ENCODE measurements around the gene RPL14. TPM values are rescaled to one million over a fixed set of nuclear protein-coding genes. Genes with fewer than 3 reads are reported as not detected.

RPL14 gene
- total and polyA plus RNA-seq, 2 donors (not counting 3 experiments of a cell fraction or from before 2014, with no cell fraction given) = 961 to 1,947 TPM

- H3K79me2 ChIP-seq (ENCODE audit: control insufficient read depth, insufficient read depth, low read length) = no peaks in the 10 kb centered on the region
- no peaks in the 10 kb centered on the region for H3K4me1 ChIP-seq (ENCODE audit: control insufficient read depth, extremely low read depth, insufficient read depth, low read length)
- H3K4me3 ChIP-seq (replicated peaks in 1 of 3; ENCODE audit: insufficient read depth in 1 of 3, low read depth in 1 of 3, low read length in 3 of 3) = no peak overlapping the region
- no peaks in the 10 kb centered on the region for H3K27me3 ChIP-seq (ENCODE audit: control insufficient read depth in 2 of 2, insufficient read depth in 2 of 2, low read length in 2 of 2)
- FAIRE-seq (no peak), DNase-seq (ENCODE audit: low read depth, low spot score) (no peak)
- ChIA-PET CTCF (interaction anchor here (0.9 kb wide), 1 partner anchor 41 kb away, joined by 3 read pairs; the partner anchor contains the start of gene ZNF620), POLR2A (interaction anchor here (1.1 kb wide), 1 partner anchor 31 kb away, joined by 3 read pairs; no protein-coding TSS in a partner anchor)
- H2AFZ ChIP-seq (ENCODE audit: low read depth, low read length) = no peak overlapping the region
- TF ChIP-seq GATA2 (IDR thresholded peaks at IDR 0.05; ENCODE audit: insufficient read depth, insufficient read length, low read depth, low read length) (no peak), MAX (IDR thresholded peaks at IDR 0.05; ENCODE audit: insufficient read depth, insufficient read length) (no peak), FOS (IDR thresholded peaks at IDR 0.05; ENCODE audit: borderline replicate concordance, insufficient read depth, low read length) (no peak), POLR2A (IDR thresholded peaks at IDR 0.05; ENCODE audit: low read depth, low read length) (no peak), JUN (IDR thresholded peaks at IDR 0.05; ENCODE audit: borderline replicate concordance, insufficient read depth, insufficient read length, low read depth) (no peak), POLR2AphosphoS5 (IDR thresholded peaks at IDR 0.05; ENCODE audit: insufficient read depth, low read depth, low read length) (no peak), MYC (IDR thresholded peaks at IDR 0.05; ENCODE audit: low read depth, low read length) (no peak), EZH2 (IDR thresholded peaks at IDR 0.05; ENCODE audit: borderline replicate concordance, low read depth, low read length, severe bottlenecking) (no peak)
- TF ChIP-seq, protein P1, sequence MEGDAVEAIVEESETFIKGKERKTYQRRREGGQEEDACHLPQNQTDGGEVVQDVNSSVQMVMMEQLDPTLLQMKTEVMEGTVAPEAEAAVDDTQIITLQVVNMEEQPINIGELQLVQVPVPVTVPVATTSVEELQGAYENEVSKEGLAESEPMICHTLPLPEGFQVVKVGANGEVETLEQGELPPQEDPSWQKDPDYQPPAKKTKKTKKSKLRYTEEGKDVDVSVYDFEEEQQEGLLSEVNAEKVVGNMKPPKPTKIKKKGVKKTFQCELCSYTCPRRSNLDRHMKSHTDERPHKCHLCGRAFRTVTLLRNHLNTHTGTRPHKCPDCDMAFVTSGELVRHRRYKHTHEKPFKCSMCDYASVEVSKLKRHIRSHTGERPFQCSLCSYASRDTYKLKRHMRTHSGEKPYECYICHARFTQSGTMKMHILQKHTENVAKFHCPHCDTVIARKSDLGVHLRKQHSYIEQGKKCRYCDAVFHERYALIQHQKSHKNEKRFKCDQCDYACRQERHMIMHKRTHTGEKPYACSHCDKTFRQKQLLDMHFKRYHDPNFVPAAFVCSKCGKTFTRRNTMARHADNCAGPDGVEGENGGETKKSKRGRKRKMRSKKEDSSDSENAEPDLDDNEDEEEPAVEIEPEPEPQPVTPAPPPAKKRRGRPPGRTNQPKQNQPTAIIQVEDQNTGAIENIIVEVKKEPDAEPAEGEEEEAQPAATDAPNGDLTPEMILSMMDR (IDR thresholded peaks at IDR 0.05; ENCODE audit: extremely low read depth in 1 of 2, insufficient read depth in 1 of 2, low read depth in 1 of 2, low read length in 2 of 2) = no peak
- no peak overlapping the region for H3K4me2 ChIP-seq (ENCODE audit: insufficient read depth, low read length)
- H3K36me3 ChIP-seq (ENCODE audit: control insufficient read depth in 2 of 2, extremely low read depth in 1 of 2, insufficient read depth in 2 of 2, low read length in 2 of 2) = peaks cover 14 to 27% of the 10 kb centered on the region in 2 experiments
- no peaks in the 10 kb centered on the region for H3K9me3 ChIP-seq (replicated peaks; ENCODE audit: control insufficient read depth, insufficient read depth, low read length)
- H3K27ac ChIP-seq (ENCODE audit: insufficient read depth, low read depth, low read length) = no peak overlapping the region
- peaks cover 2% of the 10 kb centered on the region for H4K20me1 ChIP-seq (replicated peaks; ENCODE audit: control insufficient read depth, extremely low read depth, insufficient read depth, low read length)
- no TSS peak for BruUV-seq (replicated peaks)
- H3K9me1 ChIP-seq (replicated peaks; ENCODE audit: control insufficient read depth, extremely low read depth, insufficient read depth, low read length) = no peaks in the 10 kb centered on the region
- intact Hi-C loops (cut with micrococcal nuclease) = no loop called here
- no peak overlapping the region for H3K9ac ChIP-seq (replicated peaks; ENCODE audit: extremely low read depth, insufficient read depth, low read length)
- dilution Hi-C loops (cut with MboI; ENCODE audit: extremely low pct_ligation_motif_present, low sequenced_read_pairs) = no loop called here
These were observed 8.3 kb downstream of the RPL14 start for GRCh38 chr3:40465456-40465855.
